ENCODE measurements around the gene PRR36.

Gene PRR36

DNA sequence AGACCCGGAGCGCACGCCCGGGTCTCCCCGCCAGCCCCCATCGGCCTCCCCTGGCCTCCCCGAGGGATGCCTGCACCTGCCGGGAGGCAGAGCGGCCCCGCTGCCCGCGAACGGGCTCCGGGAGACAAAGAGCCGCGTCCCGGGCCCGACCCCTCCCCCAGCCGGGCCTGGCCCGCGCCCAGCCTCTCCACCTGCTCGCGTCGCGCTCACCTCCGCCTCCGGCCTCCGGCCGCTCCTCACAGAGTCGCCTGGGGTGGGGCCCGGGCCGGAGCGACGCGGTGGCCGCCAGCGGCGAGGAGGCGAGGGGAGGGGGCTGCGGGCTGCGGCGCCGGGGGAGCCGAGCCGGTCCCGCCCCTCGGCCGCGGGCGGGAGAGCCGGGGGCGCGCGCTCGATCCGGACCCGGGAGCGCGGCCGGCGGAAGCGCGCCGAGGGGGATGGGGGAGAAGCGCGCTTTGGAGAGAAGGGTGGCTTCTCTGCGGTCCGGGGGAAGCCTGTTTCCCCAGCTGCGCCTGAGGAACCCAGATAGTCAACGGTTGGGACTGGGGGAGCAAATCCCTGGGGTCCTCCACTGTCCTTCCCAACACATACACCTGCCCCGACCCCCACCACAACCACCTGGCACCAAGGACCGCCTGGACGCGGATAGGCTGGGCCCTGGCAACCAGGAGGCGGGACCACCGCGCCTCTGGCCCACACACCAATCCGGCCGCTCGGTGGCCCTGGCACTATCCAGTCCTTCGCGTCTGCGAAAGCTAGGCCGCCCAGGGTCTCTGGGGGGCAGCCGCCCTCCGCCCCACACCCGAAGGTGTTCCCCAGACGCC, at the start of gene PRR36:
Gene PRR36, minus strand, starts transcription at position 315 of the 821 bp plus-strand sequence. CDS start 701 bp downstream, outside the sequence.
- TF ChIP-seq, protein P1, sequence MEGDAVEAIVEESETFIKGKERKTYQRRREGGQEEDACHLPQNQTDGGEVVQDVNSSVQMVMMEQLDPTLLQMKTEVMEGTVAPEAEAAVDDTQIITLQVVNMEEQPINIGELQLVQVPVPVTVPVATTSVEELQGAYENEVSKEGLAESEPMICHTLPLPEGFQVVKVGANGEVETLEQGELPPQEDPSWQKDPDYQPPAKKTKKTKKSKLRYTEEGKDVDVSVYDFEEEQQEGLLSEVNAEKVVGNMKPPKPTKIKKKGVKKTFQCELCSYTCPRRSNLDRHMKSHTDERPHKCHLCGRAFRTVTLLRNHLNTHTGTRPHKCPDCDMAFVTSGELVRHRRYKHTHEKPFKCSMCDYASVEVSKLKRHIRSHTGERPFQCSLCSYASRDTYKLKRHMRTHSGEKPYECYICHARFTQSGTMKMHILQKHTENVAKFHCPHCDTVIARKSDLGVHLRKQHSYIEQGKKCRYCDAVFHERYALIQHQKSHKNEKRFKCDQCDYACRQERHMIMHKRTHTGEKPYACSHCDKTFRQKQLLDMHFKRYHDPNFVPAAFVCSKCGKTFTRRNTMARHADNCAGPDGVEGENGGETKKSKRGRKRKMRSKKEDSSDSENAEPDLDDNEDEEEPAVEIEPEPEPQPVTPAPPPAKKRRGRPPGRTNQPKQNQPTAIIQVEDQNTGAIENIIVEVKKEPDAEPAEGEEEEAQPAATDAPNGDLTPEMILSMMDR (IDR thresholded peaks at IDR 0.05; ENCODE audit: insufficient read depth, low read depth, low read length, missing control alignments): no peak
- DNase-seq (ENCODE audit: low read depth): peak; percentile 24
- no peak within 1 kb of the TSS for H3K4me3 ChIP-seq (ENCODE audit: low read length)

DNA sequence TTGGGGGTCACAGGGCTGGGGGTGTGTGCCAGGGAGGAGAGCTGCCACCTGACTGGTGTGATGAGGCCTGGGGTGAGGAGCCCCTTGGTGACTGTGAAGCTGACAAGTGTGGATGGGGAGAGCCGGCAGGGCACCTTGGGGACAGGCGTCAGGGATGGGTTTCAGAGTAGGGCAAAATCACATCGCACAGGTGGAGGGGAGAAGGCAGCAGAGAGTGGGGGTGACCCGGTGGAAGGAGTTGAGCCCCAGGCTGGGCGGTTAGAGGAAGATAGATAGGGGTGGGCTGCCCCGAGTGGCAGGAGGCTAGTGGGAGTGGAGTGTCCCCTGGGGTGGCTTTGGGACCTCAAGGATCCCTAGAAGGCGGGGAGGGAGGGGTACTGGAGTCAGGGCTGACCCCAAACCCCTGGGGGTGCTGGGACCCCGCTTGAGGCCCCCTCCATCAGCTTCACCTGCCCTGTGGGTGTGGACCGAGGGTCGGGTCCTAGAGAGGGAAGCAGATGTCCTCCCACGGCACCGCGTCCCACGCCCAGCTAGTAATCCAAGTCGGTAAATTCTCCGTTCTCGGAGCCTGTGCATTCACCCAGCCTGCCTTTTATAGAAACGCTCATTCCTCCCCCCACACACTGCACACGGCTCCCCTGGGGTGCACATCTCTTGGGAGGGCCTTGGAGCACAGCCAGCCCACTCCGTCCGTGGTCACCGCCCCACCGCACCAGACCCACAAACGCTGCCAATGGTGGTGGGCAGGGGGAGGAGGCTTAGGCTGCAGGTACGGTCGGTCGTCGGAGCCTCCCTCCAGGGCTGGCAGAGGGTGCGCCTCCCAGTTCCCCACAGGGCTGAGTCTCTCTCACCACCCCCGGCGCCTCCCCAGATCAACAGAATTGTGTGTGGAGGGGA, 49.4 kb upstream of the PRR36 start:
- no peak overlapping the region for H3K4me3 ChIP-seq (ENCODE audit: low read length)
- TF ChIP-seq, protein P1 (IDR thresholded peaks at IDR 0.05; ENCODE audit: insufficient read depth, low read depth, low read length, missing control alignments): no peak
- no peak for DNase-seq (ENCODE audit: low read depth)

DNA sequence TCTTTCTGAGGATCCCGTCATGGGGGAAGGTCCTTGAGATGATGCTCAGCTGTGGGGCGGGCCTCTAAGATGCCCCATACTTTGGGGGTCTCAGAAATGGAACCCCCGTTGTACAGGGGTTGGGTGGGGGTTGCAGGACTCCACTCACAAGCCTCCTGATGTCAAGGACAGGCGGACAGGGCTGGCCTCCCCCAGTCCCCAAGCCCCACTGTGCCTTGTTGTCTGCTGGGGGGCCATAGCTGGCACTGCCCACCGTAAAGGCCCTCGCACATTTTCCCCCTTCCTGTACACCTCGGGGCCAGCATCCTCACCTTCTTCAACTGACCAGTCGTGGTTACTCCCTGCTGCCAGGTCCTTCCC, 48.6 kb upstream of the PRR36 start:
- no peak for DNase-seq (ENCODE audit: low read depth)
- TF ChIP-seq, protein P1 (IDR thresholded peaks at IDR 0.05; ENCODE audit: insufficient read depth, low read depth, low read length, missing control alignments): no peak
- H3K4me3 ChIP-seq (ENCODE audit: low read length): no peak overlapping the region

DNA sequence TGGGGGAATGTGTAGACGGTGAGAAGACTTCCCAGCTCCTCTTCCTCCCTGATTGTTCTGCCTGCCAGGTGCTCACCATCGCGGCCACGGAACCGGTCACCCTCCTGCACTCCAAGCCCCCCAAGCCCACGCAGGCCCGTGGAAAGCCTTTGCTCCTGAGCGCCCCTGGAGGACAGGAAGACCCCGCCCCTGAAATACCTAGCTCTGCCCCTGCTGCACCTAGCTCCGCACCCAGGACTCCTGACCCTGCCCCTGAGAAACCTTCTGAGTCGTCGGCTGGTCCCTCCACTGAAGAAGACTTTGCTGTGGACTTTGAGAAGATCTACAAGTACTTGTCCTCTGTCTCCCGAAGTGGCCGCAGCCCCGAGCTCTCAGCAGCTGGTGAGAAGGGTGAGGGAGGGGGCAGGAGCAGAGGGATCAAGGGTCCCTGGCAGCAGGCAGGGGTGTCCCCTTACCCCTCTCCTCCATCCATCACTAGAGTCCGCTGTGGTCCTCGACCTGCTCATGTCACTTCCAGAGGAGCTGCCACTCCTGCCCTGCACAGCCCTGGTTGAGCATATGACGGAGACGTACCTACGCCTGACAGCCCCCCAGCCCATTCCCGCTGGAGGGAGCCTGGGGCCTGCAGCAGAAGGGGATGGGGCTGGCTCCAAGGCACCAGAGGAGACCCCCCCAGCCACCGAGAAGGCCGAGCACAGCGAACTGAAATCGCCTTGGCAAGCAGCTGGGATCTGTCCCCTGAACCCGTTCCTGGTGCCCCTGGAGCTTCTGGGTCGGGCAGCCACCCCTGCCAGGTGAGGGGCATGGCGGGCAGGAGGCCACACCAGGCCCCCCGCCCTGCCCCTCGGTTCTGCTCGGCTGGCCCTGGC, 48.0 kb upstream of the PRR36 start:
- DNase-seq (ENCODE audit: low read depth): no peak
- TF ChIP-seq, protein P1 (IDR thresholded peaks at IDR 0.05; ENCODE audit: insufficient read depth, low read depth, low read length, missing control alignments): no peak
- no peak overlapping the region for H3K4me3 ChIP-seq (ENCODE audit: low read length)

DNA sequence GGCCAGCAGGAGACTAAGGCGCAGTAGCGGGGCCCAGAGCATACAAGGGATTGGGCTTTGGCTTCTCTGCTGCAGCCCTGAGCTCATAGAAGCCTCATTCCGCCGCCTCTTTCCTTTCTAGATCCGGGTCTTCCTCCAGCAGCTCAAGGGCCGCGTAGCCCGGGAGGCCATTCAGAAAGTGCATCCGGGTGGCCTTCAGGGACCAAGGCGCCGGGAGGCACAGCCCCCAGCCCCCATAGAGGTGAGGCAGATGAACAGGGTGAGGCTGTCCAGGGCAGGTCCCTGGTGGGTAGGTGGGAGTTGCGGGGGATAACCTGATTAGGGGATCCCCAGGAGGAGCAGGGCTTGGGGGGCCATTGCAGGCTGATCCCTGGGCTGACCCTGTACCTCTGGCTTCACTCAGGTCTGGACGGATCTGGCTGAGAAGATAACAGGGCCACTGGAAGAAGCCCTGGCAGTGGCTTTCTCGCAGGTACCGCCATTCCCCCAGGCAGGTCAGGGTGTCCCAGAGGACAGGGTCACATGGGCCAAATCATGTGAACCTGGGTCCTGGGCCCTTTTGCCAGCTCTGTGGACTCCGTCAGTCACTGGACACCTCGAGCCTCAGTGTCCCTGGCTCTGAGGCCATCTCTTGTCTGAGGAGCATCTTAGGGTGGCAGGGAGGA, 47.2 kb upstream of the PRR36 start:
- TF ChIP-seq, protein P1 (IDR thresholded peaks at IDR 0.05; ENCODE audit: insufficient read depth, low read depth, low read length, missing control alignments): no peak
- DNase-seq (ENCODE audit: low read depth): no peak
- H3K4me3 ChIP-seq (ENCODE audit: low read length): peak overlapping the region; percentile 47
